ENCODE data around the gene PRKAR1B.

Gene PRKAR1B

DNA sequence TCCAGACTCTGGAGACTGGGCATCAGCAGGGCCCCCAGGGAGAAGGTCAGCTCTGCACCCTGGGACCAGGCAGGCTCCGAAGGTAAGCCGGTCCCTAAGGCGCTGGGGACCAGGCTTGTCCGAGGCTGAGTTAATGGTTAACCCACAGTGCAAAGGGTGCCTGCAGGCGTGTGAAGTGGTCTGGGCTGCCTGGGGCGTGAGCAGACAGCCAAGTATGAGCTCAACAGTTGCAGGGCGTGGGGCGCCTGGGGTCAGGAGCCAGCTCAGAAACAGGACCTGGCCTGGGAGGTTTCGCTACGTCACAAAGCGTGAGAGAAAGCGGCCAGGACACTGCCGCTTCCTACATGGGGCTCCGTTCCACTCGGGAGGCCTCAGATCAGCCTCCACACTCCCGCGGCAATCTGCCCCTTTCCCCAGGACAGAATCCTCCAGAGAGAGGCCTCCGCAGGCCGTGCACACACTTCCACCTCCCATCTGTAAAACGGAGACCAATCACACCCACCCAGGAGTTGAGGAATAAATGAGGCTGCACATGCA lies 223.4 kb downstream of the PRKAR1B start:
- no peak for DNase-seq

- DNase-seq = no peak
These were observed 224.8 kb downstream of the PRKAR1B start for GRCh38 chr7:502296-502695.

DNA sequence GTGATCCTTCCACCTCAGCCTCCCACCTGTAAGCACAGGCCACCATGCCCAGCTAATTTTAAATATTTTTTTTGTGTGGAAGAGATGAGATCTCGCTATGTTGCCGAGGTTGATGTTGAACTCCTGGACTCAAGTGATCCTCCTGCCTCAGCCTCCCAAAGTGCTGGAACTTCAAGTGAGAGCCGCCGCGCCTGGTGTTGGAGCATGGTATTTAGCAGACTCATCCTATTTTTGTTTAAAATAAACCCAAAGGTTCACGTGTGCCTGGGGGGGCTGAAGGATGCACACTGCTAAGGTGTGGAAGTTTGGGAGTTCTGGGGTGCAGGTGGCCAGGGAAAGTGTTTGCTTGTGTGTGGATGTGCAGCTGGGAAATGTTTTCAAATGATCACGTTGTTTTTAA lies 225.6 kb downstream of the PRKAR1B start:
- no peak for DNase-seq

DNA sequence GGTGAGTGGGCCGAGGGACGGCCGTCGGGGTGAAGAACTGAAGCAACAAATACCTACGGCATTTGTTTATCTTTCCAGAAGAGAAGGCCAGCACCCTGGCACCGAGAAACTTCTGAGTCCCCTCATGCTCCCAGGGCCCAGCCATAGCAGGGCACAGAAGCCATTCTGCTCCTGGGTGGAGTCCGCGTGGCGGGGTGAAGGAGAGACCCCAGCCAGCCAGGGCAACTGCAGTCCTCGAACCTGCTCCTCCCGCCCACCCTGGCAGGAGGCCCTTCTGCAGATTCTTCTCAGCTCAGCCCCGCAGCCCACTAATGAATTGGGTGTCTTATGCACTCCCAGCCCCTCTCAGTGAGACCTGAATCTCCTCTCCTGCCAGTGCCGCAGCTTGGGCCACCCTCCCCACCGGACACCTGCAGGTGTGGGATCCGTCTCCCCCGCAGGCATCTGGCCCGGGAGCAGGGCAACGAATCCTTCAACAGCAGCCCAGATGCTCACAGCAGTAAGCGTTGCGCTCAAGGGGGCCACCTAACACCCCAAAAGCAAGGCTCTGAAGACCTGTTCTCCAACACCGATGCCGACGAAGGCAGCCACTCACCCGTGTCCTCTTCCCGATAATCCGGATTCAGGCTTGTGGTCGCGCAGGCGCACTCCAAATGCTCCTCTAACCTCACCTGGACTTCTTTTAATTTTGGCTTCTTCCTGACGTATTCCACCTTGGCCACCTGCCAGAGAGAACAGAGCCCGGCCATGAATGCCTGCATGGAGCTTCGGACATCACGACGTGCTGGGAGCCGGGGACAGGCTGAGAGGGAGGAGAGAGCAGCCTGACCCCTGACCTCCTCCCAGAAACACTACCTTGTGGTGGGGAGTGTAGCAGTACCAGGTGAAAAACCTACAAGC lies 226.3 kb downstream of the PRKAR1B start:
- no peak for DNase-seq

DNA sequence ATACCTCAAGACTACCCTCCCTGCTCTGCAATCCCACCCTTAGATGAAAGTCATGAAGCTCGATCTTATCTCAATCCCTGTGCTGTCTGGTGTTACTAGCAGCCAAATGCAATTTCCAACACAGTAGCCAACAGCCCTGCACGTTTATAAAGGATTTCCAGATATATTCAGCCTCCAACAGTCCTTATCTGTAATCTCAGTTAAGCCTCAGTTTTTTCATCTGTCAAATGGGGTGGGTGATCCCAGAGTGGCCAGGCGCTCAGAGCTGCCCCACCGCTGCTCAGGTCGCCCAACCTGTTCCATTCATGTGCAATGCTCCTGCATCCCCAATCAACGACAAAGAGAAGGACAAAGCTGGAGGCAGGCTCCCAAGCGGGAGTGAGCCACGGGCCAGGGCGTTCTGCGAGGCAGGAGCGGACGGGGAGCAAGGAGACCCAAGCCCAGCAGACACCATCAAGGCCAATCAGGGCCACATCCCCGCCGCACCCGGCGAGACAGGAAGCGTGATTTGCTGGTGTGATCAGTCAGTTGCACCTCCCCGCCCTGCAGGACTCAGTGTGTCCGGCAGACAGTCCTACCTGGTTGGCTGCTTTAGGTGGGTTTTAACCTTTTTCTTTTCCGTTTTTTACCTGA lies 227.1 kb downstream of the PRKAR1B start:
- DNase-seq = no peak

Measured in CD4-positive, alpha-beta T cell treated with Interleukin-4 for 4 hours (primary cell).